Muscle of arm (tissue), 12 donors: Measurements from ENCODE around the gene SIGLEC15. TPM values are rescaled to one million over a fixed set of nuclear protein-coding genes. Genes with fewer than 3 reads are reported as not detected.
"Not testable (repeated sequence)": the region's sequence is repeated elsewhere in the genome, so short reads cannot be mapped to it uniquely, and the experiment has no call there.

Experiments used
- DNase-seq: peaks from one replicate; pipeline ENCODE4 v3.0.0-alpha.2; 2013
- polyA plus RNA-seq, 12 donors: library from polyadenylated mRNA; unstranded; fragments of 120-200 nt; gene quantifications; one replicate each; pipeline ENCODE4 v1.2.1, GENCODE V29; 2013; ENCODE audit not compliant: insufficient read length in 12 of 12

SIGLEC15 gene
- polyA plus RNA-seq, 12 donors = 0.13 to 0.34 (median 0.18) TPM; not detected in 4

DNA sequence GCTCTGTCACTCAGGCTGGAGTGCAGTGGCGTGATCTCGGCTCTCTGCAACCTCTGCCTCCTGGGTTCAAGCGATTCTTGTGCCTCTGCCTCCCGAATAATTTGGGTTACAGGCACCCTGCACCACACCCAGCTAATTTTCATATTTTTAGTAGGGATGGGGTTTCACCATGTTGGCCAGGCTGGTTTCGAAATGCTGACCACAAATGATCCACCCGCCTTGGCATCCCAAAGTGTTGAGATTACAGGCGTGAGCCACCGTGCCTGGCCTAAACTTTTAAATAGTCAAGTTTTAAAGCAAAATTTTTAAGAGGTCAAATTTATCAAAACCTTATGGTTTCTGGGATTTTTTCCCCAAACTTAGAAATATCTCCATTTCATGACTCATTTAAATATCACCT is 6.7 kb upstream of the SIGLEC15 start:
- not testable (repeated sequence) for DNase-seq

DNA sequence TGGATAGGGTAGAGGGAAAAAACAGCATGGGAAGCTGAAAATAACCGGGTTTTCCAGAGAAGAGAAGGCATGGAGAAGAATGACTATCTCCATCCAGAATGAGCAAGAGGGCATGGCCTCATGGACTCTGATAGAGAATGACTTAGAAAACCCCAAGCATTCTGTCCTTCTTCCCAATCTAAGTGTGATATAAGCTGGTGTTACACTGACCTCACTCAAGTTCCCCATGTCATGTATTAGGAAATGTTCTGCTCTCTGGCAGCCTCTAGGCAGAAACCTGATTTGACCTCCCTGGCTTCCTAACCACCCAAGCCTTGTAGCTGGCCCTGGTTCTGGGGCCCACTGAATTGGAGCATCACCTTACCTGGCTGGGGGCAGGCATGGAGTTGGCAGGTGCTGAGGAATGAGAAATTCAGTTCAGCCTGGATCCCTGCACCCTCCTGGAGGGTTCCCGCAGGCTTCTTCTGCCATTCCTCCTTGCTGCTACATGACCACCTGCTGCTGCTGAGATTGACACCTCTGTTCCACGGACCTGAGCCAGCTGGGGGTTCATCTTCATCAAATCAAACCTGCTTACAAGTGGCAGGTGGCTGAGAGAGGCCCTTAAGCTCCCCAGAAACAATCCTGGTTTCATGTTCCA is 5.2 kb upstream of the SIGLEC15 start:
- DNase-seq = no peak

DNA sequence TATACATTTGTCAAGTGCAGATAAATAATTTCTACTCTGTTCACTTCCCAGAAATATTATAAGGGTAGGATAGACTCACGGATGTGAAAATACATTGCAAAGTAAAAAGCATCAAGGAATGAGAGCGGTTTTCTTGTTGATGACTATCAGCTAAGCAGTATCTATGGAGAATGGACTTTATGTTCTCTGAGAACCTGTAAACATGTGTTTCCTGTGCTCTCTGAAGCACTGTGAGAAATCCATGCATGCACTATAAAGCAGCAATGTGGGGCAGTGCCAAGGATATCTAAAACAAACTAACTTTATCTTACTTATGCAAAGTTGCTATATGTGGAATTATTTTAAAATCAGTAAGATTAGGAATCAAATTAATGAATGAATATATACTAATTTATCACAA is 4.4 kb upstream of the SIGLEC15 start:
- no peak for DNase-seq

DNA sequence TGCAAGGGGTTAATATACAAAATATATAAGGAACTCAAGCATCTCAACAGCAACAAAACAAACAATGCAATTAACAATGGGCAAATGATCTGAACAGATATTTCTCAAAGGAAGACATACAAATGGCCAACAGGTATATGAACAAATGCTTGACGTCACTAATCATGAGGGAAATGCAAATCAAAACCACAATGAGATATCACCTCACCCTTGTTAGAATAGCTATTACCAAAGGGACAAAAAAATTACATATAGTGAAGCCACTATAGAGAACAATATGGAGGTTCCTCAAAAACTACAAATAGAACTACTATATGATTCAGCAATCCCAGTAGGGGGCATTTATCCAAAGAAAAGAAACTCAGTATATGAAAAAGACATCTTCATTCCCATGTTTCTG is 3.8 kb upstream of the SIGLEC15 start:
- no peak for DNase-seq

DNA sequence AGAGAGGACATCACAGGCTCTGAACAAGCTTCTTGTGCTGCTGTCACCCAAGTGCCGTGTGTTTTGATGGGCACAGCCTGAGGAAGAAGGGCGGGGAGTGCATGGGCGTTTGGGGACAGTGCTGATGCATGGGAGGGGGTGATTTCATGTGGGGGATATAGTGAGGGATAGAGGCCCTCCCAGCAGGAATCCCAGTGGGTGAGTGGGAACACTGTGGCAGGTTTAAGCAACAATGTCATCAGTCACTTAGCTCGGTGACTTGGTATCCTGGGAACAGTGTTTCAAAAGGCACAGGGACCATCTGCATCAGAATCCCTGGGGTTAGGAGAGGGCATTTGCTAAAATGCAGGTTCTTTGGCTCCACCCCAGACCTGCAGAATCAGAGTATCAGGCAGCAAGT is 609 bp downstream of the SIGLEC15 start:
- no peak for DNase-seq

DNA sequence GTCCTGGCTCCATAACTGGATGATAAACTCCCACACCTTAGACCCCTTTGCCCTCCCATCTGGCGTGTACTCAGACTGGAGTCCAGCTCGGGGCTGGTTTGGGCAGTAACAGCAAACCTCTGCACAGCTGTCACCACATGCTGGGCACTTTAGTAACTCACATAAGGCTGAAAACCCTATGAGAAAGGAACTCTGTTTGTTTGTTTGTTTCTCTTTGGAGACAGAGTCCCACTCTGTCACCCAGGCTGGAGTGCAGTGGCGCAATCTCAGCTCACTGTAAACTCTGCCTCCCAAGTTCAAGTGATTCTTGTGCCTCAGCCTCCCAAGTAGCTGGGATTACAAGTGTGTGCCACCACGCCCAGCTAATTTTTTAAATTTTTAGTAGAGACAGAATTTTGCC is 1.2 kb downstream of the SIGLEC15 start:
- DNase-seq = not testable (repeated sequence)

DNA sequence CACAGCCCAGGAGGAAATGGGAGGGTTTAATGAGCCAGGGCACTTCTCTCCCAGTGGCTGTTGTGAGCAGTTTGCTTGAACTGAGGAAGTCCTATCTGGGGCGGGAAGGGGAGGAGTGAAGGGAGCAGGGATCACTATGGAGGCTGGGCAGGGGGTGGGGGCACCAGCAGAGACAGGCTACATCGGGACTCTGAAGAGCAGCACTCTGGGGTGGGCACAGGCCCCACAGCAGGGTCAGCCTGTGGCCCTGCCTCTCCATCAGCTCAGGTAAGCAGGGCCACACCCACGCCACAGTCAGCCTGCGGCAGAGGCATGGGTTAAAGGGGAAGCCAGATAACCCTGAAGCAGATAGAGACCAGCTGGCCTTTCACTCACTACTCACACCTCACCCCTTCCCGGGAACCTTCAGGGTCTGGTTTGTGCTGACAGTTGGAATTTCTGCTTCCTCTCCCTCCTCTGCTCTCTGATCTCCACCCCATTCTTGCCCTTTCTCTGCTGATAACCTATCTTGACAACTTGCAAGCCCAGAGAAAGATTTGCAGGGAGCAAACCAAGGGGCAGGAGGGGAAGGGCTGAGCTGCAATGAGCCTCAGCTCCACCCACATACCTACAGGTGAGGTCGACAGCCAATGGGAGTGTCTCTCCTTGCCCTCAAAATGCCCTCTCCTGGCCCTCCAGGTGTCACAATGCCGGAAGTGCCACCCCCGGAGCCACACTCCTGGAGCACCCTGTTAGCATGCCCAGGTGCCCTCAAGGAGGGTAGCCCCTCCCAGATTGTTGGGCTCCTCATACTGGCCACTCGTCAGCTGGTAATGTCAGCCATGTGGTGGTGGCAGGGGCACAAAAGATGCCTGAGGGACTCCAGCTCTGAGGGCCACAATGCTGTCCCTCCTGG is 3.7 kb downstream of the SIGLEC15 start:
- DNase-seq = no peak

DNA sequence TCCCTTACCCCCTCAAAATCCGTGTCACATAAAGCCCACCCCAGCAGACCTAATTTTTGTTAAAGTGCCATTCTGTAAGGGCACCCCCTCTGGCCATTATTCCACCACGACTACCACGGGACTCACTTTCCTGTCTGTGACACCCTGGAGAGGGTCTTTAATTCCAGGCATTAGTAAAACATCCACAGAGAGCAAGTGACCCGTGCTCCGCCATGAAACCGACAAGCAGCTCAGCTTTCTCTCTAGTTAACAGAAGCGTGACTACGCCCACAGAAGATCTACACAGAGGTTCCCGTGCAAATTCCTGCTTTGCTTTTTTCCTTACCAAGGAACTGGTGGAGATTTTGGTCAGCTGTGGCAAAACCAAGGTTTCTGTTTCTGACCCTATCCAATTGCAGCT is 4.4 kb downstream of the SIGLEC15 start:
- DNase-seq = no peak

DNA sequence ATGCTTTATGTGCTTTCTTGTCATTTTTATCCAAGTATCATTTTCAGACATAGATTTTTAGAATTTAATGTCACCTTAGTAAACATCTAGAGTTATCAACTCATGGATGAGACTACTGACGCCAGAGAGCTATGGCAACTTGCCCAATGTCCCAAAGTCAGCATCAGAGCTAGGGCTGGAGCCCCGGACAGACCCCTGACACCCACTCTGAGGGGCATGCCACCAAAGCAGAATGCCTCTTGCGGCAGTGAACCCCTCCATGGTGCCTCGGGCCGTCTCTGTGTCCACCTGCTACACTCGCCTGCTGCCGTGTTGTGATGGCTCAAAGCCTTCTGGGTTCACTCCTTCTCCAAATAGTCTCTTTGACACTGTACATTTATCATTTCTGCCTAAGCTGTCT is 5.4 kb downstream of the SIGLEC15 start:
- DNase-seq = no peak

DNA sequence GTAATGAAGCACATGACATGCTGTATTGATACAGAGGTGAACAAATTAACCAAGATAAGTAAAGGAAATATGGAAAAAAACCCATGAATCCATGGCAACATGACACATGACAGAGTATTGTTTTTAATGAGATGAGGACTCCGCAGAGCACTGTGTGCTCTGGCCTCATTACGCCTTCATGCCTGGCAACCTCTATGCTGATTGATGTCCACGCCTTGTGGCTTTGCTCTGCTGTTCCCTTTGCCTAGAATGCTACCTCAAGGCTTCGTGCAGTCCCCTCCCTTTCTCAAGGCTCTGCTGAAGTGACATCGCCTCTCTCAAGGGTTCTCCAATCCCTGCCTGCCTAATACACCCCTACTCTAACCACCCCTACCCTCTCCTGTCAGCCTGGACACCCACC is 8.4 kb downstream of the SIGLEC15 start:
- DNase-seq = no peak

DNA sequence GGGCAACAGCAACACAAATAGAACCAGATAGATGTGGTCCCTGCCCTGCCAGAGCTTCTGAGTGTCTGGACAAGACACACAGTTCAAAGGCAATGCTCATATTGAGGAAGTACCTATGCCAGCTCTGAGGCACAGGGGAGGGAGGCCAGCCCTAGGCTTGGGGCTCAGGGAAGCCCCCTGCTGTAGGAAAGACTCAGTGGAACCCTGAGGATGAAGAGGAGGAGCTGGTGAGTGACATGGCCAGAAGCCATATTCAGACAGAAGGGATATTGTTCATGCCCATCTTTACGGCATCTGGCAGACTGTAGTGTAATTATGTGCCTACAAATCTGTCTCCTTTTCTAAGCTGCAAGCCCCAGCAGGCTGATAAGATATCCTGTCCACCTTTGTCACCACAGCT is 8.8 kb downstream of the SIGLEC15 start:
- DNase-seq = no peak

DNA sequence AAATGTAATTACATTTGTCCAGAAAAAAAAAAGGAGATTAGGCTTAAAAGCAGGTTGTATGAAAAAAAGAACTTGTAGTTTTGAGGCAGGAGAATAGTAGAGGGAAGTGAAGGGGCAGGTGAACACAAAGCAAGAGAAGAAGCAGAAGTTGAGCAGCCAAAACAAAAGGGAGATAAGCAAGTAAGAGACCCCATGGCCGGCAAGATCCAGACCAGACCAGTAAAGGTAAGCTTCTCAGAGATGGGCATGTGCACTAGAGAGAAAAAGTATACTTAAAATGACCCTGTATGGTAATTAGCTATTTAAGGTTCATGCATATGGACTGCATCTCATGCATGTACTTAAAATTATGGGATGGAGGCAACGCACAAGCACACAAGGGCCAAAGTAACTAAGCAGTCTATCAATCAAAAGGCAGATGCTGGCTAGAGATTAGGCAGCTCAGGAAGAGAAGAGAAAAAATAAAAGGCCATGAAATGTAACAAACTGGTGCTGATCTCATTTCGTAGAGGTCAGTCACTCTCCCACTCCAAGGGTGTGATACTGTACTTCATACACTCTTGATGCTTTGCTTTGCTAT is 9.7 kb downstream of the SIGLEC15 start:
- DNase-seq = no peak

DNA sequence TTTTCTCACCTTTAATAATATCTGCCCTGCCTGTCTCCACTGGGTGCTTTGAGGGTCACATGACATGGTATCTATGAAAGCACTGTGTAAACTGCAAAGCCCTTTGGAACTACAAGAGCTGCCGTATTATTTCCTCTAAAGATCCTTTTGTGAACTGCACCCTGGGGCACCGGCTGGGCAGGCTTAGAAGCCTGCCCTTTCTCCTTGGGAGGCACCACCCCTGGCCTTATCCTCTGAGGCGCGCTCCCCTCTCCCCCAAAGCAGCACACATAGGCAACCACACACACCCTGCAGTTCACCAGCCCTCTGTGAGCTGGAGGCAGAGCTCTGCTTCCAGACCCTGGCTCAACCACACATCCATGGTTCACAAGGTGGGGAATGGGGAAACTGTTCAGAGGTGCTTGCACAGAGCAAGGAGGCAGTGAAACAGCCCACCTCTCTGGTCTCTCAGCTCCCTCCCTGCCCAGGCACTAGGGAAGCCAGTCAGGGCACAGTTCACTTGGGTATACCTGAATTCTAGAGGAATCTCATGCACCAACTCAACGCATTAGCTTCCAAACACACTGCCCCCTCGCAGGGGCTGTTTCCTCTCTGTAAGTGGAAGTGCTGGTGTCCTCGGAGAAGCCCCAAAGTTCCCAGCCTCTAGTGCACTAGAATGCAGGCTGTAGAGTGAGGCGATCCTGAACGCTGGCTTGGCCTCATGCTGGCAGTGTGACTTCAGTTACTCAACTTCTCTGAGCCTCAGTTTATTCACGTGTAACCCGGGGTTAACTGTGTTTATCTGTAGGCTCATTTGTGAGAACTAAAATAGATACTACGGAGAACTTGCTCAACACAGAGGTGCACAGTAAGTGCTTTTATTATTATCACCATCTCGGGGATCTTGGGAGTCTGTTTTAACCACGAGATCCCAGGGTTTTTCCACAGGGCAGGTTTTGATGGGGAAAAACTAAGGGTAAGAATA is 11.0 kb downstream of the SIGLEC15 start:
- DNase-seq = no peak

DNA sequence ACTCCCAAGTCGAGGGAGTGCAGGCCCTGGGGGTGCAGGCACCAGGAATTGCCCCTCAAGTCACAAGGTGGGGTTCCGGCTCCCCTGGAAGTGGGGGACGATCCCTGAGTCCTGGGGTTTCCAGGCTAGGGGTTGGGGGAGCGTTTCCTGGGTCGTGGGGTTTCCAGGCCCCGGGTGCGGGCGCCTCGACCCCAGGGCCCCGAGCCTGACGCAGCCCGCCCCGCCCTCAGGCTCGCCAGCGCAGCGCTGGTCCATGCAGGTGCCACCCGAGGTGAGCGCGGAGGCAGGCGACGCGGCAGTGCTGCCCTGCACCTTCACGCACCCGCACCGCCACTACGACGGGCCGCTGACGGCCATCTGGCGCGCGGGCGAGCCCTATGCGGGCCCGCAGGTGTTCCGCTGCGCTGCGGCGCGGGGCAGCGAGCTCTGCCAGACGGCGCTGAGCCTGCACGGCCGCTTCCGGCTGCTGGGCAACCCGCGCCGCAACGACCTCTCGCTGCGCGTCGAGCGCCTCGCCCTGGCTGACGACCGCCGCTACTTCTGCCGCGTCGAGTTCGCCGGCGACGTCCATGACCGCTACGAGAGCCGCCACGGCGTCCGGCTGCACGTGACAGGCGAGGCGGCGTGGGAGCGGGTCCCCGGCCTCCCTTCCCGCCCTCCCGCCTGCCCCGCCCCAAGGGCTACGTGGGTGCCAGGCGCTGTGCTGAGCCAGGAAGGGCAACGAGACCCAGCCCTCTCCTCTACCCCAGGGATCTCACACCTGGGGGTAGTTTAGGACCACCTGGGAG is 12.0 kb downstream of the SIGLEC15 start:
- DNase-seq = no peak

DNA sequence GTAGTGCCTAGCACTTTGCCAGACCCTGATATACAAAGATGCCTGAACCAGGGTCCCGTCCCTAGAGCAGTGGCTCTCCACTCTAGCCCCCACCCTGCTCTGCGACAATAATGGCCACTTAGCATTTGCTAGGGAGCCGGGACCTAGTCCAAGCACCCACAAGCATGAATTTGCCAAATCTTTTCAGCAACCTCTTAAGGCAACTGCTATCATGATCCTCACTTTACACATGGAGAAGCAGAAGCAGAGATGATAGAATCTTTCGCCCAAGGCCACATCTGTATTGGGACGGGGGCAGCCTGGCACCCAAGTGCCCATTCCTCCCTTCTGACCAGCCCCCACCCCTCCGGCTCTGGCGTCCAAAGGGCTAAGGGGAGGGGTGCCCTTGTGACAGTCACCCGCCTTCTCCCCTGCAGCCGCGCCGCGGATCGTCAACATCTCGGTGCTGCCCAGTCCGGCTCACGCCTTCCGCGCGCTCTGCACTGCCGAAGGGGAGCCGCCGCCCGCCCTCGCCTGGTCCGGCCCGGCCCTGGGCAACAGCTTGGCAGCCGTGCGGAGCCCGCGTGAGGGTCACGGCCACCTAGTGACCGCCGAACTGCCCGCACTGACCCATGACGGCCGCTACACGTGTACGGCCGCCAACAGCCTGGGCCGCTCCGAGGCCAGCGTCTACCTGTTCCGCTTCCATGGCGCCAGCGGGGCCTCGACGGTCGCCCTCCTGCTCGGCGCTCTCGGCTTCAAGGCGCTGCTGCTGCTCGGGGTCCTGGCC is 13.0 kb downstream of the SIGLEC15 start:
- DNase-seq = no peak

DNA sequence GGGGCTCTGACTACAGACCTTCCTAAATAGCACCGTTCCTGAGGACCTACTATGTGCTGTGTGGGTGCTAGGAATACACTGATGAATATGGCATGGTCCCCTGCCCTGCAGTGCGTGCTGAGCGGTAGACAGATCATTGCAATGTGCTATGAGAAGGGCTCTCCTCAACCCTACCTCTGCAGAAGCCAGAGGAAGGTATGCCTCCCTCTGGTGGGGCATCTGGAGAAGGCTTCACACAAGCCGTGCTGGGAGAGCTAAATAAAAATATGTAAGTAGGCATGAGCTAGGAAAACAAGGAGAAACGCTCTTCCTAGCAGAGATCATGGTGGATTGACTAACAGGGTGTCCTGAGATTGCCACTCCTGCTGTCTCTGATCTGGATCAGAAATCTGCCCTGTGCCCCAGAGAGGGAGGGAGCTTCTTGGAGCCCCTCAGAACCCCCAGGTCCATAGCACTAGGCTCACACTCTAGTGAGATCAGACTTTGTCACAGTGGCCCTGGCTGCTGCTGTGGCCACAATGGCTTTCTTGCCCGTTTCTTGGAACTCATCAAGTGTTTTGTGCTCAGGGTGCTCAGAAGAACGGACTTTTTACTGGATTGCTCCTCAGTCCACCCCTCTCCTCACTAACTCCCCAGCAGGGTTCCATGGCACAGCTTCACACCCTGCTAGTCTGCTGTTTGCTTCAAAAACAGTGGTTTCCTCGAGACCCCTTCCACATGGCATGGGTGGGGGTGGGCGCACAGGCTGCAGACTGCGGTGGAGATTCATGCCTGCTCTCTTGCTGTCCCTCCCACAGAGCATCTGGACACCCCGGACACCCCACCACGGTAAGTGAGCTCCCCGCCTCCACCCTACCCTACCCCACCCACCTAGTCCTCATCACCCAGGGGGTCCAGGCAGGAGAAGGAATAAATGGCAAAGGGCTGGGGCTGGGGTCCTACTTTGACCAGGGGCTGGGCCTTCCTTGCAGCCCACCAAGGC is 14.2 kb downstream of the SIGLEC15 start:
- DNase-seq = no peak

DNA sequence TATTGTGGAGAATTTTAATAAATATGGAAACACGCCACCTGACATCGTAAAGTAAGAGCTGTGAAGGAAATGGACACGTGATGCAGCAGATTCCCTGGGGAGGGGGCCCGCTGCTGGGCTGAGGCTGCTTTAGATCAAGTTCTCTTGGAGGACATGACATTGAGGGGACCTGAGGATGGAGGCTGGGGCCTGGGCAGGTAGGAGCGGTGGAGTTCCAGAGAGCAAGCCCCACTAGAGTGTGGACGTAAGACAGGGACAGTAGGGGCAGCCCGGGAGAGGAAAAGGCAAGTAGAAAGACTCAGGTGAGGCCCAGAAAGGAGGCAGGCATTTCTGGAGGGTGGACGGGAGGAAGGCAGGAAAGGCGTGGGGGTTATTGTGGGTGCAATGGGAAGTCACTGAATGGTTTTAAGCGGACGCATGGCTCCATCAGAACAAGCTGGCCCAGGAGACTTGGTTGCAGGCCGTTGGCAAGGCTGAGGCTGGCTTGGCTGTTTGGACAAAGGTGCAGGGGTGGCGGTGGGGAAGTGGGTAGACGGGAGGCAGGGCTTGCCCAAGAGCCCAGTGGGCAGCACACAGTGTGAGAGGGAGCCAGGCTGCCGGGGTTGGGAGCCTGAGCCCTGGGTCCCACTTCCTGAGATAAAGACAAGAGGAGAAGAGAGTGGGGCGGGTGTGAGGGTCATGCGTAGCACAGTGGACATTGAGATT is 15.7 kb downstream of the SIGLEC15 start:
- DNase-seq = no peak

DNA sequence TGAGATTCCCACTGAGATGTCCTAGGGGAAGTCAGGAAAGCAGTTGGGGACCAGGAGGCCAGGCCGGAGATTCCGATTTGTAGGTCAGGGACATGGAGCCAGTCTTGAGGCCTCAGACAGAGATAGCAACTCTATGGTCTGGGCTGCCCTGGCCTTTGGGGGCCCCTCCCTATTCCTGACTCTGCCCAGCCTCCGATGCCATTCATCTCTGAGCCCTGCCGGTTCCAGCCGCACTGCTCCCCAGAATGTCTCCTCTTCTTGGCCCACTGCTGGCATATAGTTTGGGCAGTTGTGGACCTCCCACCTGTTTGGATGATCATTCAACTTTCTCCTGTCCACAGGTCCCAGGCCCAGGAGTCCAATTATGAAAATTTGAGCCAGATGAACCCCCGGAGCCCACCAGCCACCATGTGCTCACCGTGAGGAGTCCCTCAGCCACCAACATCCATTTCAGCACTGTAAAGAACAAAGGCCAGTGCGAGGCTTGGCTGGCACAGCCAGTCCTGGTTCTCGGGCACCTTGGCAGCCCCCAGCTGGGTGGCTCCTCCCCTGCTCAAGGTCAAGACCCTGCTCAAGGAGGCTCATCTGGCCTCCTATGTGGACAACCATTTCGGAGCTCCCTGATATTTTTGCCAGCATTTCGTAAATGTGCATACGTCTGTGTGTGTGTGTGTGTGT is 16.4 kb downstream of the SIGLEC15 start:
- no peak for DNase-seq
